ENCODE results near the gene USH2A. TPM values are rescaled to one million over a fixed set of nuclear protein-coding genes. Genes with fewer than 3 reads are reported as not detected.

USH2A gene
- total and polyA plus RNA-seq, 2 donors = 0.16 TPM; not detected in 1

DNA sequence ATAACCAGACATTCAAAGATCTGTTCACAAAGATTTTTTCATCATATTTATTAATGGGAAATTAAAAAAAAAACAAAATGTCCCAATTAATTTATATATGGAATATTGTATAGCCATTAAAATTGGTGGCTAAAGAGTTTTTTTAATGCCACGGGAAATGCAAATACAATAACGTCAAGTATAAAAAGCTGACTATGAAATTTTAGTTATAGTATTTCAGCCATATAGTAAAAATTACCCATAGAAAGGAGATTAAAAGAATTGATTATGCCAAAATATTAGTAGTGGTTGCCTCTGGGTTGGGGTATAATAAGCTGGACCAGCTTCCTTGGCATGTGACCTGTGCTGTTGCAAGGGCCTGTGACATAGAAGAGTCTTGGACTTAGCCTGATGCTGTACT, 777.4 kb downstream of the USH2A start:
- Histone ChIP-seq H3K4me3 (ENCODE audit: low read depth, low read length) (no peak overlapping the region), H3K27ac (ENCODE audit: low read depth) (no peak overlapping the region), H3K4me1 (ENCODE audit: insufficient read depth) (no peaks in the 10 kb centered on the region), H3K36me3 (ENCODE audit: insufficient read depth) (no peaks in the 10 kb centered on the region)
- no peak for DNase-seq (ENCODE audit: extremely low spot score)
- WGBS = 94% methylated on average over 2 of the region's 2 CpGs

DNA sequence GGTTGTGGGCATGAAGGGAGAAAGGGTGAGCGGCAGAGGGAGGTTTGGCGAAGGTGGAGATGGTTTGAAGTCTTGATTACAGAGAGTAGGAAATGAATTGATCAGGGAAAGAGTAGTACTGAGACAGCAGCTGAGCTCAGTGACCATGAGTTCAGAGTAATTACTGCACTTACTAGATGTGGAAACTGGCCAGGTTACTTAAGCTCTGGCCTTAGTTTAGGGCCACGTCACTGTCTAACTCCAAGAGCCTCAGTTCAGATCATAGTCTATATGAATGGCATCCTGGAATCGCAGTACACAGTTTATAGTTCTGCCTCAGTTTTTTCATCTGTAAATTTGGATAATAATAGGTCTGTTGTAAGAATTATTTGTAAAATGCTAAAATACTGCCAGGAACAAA, 778.1 kb downstream of the USH2A start:
- no peaks in the 10 kb centered on the region for H3K36me3 ChIP-seq (ENCODE audit: insufficient read depth)
- H3K27ac ChIP-seq (ENCODE audit: low read depth) = no peak overlapping the region
- 91% methylated on average over 4 of the region's 4 CpGs for WGBS

DNA sequence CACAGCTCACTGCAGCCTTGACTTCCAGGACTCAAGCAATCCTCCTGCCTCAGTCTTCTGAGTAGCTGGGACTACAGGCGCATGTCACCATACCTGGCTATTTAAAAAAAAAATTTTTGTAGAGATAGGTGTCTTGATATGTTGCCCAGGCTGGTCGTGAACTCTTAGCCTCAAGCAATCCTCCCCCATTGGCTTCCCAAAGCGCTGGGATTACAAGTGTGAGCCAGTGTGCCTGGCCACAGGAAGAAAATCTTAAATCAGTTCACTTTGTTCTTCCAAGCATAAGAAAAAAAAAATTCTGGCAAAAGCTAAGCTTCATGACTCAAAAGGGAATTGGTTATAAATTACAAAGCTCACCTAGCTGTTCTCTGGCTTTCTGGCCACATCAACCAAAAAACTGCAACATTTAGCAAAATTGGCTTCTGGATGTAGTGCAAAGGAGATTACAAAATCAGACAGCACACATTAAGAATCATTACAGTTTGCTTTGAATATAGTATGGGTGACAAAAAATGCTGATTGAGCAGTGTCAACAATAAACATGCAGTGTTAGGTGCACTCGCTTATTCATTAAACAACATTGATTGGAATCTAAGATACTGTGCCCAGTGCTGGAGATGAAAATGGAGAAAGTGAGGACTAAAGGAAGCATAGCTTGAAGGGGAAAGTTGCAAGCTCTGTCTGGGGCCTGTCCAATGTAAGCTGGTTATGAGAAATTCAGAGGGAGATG, 779.5 kb downstream of the USH2A start:
- H3K27ac ChIP-seq (ENCODE audit: low read depth) = no peak overlapping the region
- H3K4me3 ChIP-seq (ENCODE audit: low read depth, low read length) = no peak overlapping the region
- no peaks in the 10 kb centered on the region for H3K4me1 ChIP-seq (ENCODE audit: insufficient read depth)
- 91% methylated on average over 4 of the region's 4 CpGs for WGBS
- DNase-seq (ENCODE audit: extremely low spot score) = no peak
- no peaks in the 10 kb centered on the region for H3K36me3 ChIP-seq (ENCODE audit: insufficient read depth)

More for the DNA sequence above, 778.1 kb downstream of the USH2A start:
- H3K4me1 ChIP-seq (ENCODE audit: insufficient read depth) = no peaks in the 10 kb centered on the region
- H3K4me3 ChIP-seq (ENCODE audit: low read depth, low read length) = no peak overlapping the region
- DNase-seq (ENCODE audit: extremely low spot score) = no peak

DNA sequence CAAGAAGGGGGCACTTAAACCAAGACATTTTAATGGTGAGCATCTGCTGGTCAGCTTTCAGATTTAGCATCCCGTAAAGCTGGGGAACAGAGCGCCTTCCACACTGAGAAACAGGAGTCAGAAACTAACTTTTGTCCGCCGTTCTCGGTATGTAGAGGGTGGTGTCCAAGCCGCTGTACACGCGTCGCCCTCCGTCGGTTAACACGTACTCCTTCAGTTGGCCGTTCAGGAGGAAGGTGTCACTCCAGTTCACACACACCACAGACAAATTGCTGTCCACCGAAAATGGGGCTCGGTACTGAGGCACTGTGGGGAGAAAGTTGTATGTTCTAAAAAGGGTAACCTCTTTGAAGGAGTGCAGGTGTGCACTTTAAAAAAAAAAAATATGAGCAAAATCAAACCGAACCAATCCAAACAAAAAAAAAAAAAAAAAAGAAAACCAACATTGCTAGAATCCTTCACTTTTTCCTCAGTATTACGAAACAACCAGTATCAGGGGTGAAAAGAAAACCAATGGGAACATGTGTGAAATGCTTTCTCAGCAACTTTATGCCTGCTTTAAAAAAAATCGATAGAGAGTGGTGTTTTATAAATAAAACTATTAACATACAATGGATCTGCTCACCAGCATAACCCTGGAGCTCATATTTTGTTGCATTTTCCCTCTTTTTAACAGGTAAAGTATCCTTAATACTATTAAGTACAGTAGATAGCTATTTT, 782.7 kb downstream of the USH2A start:
- Histone ChIP-seq H3K4me1 (ENCODE audit: insufficient read depth) (peaks cover 1% of the 10 kb centered on the region), H3K27ac (ENCODE audit: low read depth) (no peak overlapping the region), H3K4me3 (ENCODE audit: low read depth, low read length) (no peak overlapping the region), H3K36me3 (ENCODE audit: insufficient read depth) (no peaks in the 10 kb centered on the region)
- WGBS = 92% methylated on average over 18 of the region's 18 CpGs
- DNase-seq (ENCODE audit: extremely low spot score) = no peak

DNA sequence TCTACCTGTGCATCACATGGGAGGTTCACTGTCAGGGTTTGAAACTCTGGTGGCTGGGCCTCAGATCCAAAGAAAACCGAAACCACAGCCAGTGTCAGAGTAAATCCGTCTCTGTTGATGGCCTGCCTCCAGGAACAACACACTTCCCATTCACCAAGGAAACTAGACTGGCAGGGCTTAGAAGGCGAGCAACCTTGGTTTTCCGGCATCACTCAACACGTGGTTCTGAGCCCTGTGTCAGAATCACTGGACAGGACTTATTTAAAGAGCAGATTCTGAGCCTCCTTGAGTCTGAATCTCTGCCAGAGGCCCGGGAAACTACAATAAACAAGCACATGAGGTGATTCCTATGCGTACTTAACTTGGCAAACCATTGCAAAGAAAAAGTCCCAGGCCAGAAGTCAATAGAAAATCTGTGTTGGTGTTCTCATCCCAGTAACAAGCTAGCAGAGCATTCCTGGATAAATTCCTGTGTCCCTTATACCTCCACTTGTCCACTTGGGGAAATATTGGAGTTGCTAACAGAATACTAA, 786.1 kb downstream of the USH2A start:
- H3K27ac ChIP-seq (ENCODE audit: low read depth) = no peak overlapping the region
- H3K4me1 ChIP-seq (ENCODE audit: insufficient read depth) = peaks cover 1% of the 10 kb centered on the region
- 31% methylated on average over 7 of the region's 7 CpGs for WGBS
- H3K4me3 ChIP-seq (ENCODE audit: low read depth, low read length) = no peak overlapping the region
- H3K36me3 ChIP-seq (ENCODE audit: insufficient read depth) = no peaks in the 10 kb centered on the region
- DNase-seq (ENCODE audit: extremely low spot score) = no peak

DNA sequence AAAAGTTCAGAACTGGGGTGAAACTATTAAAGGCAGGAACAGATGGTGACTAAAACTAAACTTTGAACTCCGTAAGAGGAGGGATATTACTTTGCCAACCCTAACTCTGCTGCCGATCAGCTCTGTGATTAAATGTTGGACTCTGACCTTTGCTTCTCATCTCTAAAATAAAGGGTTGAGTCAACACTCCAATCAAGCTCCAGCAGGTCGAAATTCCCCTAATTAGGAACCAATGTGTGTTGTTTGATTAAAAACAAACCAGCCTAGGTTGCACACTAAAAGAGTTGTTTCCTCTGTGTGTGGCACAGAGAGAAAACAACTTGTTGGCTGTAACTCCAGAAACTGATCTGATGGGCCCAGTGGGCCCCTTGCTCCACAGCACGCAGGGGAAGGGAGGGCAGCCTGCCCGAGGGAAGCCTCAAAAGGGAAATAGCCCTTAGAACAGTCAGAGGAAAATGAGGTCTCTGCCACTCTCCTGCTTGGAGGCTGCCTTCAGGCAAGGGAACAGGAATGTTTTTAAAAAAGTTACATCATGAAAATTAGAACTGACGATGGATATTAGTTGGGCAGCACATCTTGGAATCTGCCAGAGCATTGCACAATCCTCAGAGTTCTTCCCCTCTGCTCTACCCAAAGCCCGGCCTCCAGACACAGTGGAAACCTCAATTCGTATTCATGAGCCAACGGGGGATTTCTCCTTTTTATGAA, 786.8 kb downstream of the USH2A start:
- Histone ChIP-seq H3K4me3 (ENCODE audit: low read depth, low read length) (no peak overlapping the region), H3K36me3 (ENCODE audit: insufficient read depth) (no peaks in the 10 kb centered on the region), H3K4me1 (ENCODE audit: insufficient read depth) (peaks cover 1% of the 10 kb centered on the region), H3K27ac (ENCODE audit: low read depth) (no peak overlapping the region)
- no peak for DNase-seq (ENCODE audit: extremely low spot score)
- whole genome bisulfite sequencing = 47% methylated on average over 9 of the region's 9 CpGs

DNA sequence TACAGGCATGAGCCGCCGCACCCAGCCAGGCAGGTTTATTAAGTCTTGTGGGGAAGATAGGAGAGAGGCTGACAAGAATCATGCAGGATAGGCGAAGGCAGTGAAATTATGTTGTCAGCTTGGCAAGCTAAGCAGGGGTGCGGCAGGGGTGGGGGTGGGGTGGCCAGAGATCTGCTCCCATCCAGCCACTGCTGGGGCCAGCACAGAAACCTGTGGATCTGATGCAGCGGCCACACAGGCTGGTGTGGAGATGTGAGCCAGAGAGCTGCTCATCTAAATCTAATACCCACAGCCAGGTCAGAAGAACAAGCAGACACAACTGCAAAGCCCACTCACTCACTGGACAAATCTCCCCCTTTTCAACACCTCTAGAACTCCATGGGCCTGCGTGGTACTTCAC, 787.4 kb downstream of the USH2A start:
- 85% methylated on average over 6 of the region's 6 CpGs for WGBS
- no peak for DNase-seq (ENCODE audit: extremely low spot score)
- Histone ChIP-seq H3K36me3 (ENCODE audit: insufficient read depth) (no peaks in the 10 kb centered on the region), H3K27ac (ENCODE audit: low read depth) (no peak overlapping the region), H3K4me3 (ENCODE audit: low read depth, low read length) (no peak overlapping the region), H3K4me1 (ENCODE audit: insufficient read depth) (peaks cover 1% of the 10 kb centered on the region)

DNA sequence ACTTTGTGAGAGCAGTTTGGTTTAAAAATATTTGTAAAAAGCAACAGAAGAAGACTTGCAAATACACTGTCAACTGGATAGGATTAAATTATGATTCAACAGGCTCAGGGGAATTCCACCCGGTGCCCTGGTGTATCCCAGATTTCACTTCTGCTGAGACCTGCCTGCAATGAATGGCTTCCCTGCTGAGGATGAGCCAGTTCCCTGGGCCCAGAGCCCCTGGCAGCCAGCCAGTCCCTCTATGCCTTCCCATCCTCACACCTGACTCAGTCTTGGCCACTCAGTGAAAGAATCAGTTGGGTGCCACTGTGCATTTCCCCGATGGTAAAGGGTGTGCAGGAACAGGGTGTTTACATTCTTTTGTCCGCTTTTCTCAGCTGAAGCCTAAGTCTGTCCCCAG, 791.8 kb downstream of the USH2A start:
- no peak for DNase-seq (ENCODE audit: extremely low spot score)
- H3K36me3 ChIP-seq (ENCODE audit: insufficient read depth) = no peaks in the 10 kb centered on the region
- H3K27ac ChIP-seq (ENCODE audit: low read depth) = no peak overlapping the region
- WGBS = 28% methylated on average over 3 of the region's 3 CpGs
- H3K4me3 ChIP-seq (ENCODE audit: low read depth, low read length) = no peak overlapping the region
- H3K4me1 ChIP-seq (ENCODE audit: insufficient read depth) = no peaks in the 10 kb centered on the region

DNA sequence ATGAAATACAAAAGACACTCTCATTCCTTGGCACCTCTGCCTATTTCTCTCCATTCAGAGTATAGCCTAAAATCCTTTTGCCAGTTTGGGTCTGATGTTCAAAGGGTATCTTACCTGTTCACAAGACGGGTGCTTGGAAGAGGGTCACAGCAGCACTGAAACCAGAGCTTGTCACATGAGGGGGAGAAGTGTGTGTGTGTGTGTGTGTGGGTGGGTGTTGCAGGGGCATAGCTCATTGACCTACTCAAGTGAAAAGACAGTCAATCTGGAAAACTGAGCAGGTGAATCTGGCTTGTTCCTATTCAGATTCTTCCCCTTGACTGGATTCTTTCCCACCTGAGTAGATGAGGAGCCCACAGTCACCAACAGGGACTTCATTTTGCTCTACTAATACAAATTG, 792.2 kb downstream of the USH2A start:
- 75% methylated on average over 1 of the region's 1 CpG for WGBS
- H3K4me3 ChIP-seq (ENCODE audit: low read depth, low read length) = no peak overlapping the region
- no peak overlapping the region for H3K27ac ChIP-seq (ENCODE audit: low read depth)
- no peaks in the 10 kb centered on the region for H3K36me3 ChIP-seq (ENCODE audit: insufficient read depth)
- no peak for DNase-seq (ENCODE audit: extremely low spot score)
- no peaks in the 10 kb centered on the region for H3K4me1 ChIP-seq (ENCODE audit: insufficient read depth)

DNA sequence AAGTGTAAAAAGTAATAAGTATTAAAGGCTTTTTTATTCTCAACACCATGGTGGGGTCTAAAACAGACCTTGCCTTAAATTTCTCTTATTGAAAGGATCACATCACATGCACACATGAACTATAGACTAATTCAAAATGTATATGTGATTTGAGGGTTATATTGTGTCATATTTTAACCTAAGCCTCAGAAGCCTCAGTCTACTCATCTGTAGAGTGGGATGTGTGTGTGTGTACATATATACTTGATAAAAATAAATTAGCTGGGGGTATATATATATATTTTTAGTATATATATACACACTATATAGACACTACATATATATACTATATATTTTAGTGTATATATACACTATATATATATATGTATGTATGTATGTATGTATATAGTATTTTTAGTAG, 797.3 kb downstream of the USH2A start:
- no peak overlapping the region for H3K4me3 ChIP-seq (ENCODE audit: low read depth, low read length)
- no peaks in the 10 kb centered on the region for H3K4me1 ChIP-seq (ENCODE audit: insufficient read depth)
- H3K36me3 ChIP-seq (ENCODE audit: insufficient read depth) = peaks cover 2% of the 10 kb centered on the region
- no peak for DNase-seq (ENCODE audit: extremely low spot score)
- no peak overlapping the region for H3K27ac ChIP-seq (ENCODE audit: low read depth)

DNA sequence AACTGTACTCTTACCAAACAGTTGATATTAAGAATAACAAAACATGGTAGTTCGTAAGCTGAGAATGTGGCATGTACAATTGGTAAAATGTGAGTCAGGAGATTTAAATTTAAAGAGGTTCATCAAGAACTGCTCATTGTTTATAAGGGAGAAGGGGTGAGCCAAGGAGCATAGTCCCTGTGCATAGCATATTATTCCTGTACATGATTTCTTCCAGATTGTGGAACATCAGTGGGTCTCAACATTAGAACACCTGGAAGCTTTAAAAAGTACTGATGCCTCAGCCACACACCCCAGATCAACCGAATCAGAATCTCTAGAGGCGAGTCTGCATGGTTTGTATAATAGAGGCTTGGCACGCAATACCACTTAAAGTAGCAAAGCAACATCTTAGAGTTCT, 800.1 kb downstream of the USH2A start:
- no peak for DNase-seq (ENCODE audit: extremely low spot score)
- H3K36me3 ChIP-seq (ENCODE audit: insufficient read depth) = peaks cover 2% of the 10 kb centered on the region
- H3K4me1 ChIP-seq (ENCODE audit: insufficient read depth) = no peaks in the 10 kb centered on the region
- no peak overlapping the region for H3K27ac ChIP-seq (ENCODE audit: low read depth)
- WGBS = 85% methylated on average over 4 of the region's 4 CpGs
- H3K4me3 ChIP-seq (ENCODE audit: low read depth, low read length) = no peak overlapping the region

DNA sequence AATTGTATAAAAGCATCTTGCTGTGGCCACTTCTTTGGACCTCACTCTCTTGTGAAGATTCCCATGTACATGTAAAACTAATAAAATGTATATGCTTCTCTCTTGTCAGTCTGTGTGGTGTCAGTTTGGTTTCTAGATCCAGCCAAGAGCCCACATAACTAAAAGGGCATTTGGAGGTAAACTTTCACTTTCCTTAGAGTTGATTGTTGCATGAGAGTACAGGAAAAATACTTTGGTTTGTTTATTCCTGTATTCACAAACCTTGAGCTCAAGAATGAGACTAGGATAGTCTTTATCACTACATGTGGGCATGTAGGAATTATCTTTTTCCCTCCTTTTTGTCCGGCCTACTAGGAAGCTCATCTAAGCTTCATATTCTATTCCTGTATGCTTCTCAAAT, 805.3 kb downstream of the USH2A start:
- Histone ChIP-seq H3K4me1 (ENCODE audit: insufficient read depth) (no peaks in the 10 kb centered on the region), H3K27ac (ENCODE audit: low read depth) (no peak overlapping the region), H3K4me3 (ENCODE audit: low read depth, low read length) (no peak overlapping the region), H3K36me3 (ENCODE audit: insufficient read depth) (peaks cover 2% of the 10 kb centered on the region)
- whole genome bisulfite sequencing = 70% methylated on average over 1 of the region's 1 CpG
- DNase-seq (ENCODE audit: extremely low spot score) = no peak

DNA sequence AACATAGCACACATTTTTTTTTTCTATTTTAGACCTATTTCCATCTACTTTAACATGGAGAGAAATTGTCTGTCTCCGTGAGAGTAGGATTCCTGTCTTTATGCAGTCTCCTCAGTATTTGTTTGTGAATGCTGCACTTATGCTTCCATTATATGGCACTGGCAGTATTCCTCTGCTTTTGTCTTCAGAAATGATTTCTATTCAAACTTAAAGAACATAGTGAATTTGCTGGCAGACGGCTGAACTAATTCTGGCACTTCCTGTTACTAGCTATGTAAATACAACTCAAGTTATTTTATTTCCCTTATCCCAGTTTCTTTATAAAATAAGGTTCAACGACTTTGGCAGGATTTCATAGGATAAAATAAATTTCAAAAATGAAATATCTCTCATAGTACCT, 810.9 kb downstream of the USH2A start:
- DNase-seq (ENCODE audit: extremely low spot score) = no peak
- Histone ChIP-seq H3K36me3 (ENCODE audit: insufficient read depth) (no peaks in the 10 kb centered on the region), H3K27ac (ENCODE audit: low read depth) (no peak overlapping the region), H3K4me1 (ENCODE audit: insufficient read depth) (no peaks in the 10 kb centered on the region), H3K4me3 (ENCODE audit: low read depth, low read length) (no peak overlapping the region)
- 39% methylated on average over 3 of the region's 3 CpGs for WGBS

DNA sequence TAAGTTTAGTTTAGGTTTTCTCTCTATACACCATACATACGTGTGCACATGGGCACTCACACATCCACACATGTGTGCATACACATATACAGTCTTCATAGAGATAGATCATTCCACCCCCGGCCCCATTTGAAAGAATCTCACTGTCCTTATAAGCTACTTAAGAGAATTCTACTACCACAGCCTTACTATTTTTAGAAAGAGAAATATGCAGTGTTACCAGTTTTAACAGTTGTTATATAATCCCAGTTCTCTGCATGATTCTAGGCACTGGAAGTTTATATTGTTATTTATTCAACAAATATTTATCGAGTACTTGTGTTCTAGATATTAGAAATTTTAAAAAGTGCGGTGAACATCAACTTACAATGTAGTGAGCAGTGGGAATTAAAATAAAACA, 814.6 kb downstream of the USH2A start:
- Histone ChIP-seq H3K27ac (ENCODE audit: low read depth) (no peak overlapping the region), H3K36me3 (ENCODE audit: insufficient read depth) (no peaks in the 10 kb centered on the region), H3K4me1 (ENCODE audit: insufficient read depth) (no peaks in the 10 kb centered on the region), H3K4me3 (ENCODE audit: low read depth, low read length) (no peak overlapping the region)
- 90% methylated on average over 4 of the region's 4 CpGs for WGBS
- no peak for DNase-seq (ENCODE audit: extremely low spot score)

Data from urinary bladder (tissue), 4 donors.